PC-3 (cell line): ENCODE results near the gene COLEC12.

Experiments used
- CTCF ChIP-seq: fragments of 300-600 bp; sonication (generic); conservative IDR thresholded peaks from 2 replicates; pipeline ENCODE4 v1.5.1; 2017; ENCODE audit warnings: antibody characterized with exemption, low read depth, mild to moderate bottlenecking, low read length
- EZH2 ChIP-seq: fragments of 300-600 bp; sonication (generic); IDR thresholded peaks from one replicate; pipeline ENCODE4 v1.6.1; 2017; ENCODE audit warnings: antibody characterized with exemption, mild to moderate bottlenecking, low read length; ENCODE audit not compliant: unreplicated experiment

GRCh38 chr18:362311-363290 is 137.9 kb downstream of the COLEC12 start:
- TF ChIP-seq CTCF (no peak), EZH2 (no peak)
